GM12872 (cell line): Measurements from ENCODE around the gene MAP3K5.

Source experiments
- CTCF ChIP-seq: IDR thresholded peaks from 3 replicates; pipeline ENCODE4 v1.5.1; 2011; ENCODE audit warnings: low read depth, mild to moderate bottlenecking, low read length, moderate library complexity; ENCODE audit not compliant: insufficient read depth

MAP3K5 gene

GRCh38 chr6:136783495-136784270, 8.6 kb downstream of the MAP3K5 start:
- TF ChIP-seq CTCF: peak; percentile 48; the same call in 2 of the 3 replicates

- TF ChIP-seq CTCF: no peak
Observed at GRCh38 chr6:136783021-136783420, 9.3 kb downstream of the MAP3K5 start.

GRCh38 chr6:136782021-136782770, 10.1 kb downstream of the MAP3K5 start:
- no peak for TF ChIP-seq CTCF

- TF ChIP-seq CTCF: no peak
Observed at GRCh38 chr6:136780972-136781371, 11.3 kb downstream of the MAP3K5 start.

- TF ChIP-seq CTCF: no peak
Observed at GRCh38 chr6:136779682-136780081, 12.6 kb downstream of the MAP3K5 start.

- no peak for TF ChIP-seq CTCF
Observed at GRCh38 chr6:136777651-136778050, 14.6 kb downstream of the MAP3K5 start.

GRCh38 chr6:136775548-136775947, 16.7 kb downstream of the MAP3K5 start:
- TF ChIP-seq CTCF: no peak
